NCI-H187 (cell line): ENCODE results near the gene MTHFS.

Experiments
- DNase-seq, 2 experiments: peaks; one replicate each; lab custom pipeline; 2025; lab: John Stamatoyannopoulos, UW

The MTHFS gene

GRCh38 chr15:79874242-79874641, 22.6 kb downstream of the MTHFS start:
- no peak for DNase-seq

- no peak for DNase-seq
Measured at GRCh38 chr15:79872358-79873017, 24.3 kb downstream of the MTHFS start.

DNA sequence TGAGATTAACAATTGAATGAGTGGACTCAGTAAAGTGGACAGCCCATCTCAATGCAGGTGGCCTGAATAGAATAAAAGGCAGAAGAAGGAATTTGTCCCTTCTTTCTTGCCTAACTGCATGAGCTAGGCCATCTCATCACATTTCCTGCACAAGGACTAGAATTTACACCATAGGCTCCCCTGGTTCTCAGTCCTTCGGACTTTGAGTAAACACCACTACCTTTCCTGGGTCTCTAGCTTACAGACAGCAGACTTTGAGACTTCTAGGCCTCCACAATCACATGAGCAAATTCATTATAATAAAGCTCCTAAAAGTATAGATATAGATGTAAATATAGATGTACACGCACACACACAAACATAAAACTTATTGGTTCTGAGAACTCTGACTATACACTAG, 28.3 kb downstream of the MTHFS start:
- DNase-seq = no peak

GRCh38 chr15:79863886-79864285, 32.9 kb downstream of the MTHFS start:
- DNase-seq = no peak

DNA sequence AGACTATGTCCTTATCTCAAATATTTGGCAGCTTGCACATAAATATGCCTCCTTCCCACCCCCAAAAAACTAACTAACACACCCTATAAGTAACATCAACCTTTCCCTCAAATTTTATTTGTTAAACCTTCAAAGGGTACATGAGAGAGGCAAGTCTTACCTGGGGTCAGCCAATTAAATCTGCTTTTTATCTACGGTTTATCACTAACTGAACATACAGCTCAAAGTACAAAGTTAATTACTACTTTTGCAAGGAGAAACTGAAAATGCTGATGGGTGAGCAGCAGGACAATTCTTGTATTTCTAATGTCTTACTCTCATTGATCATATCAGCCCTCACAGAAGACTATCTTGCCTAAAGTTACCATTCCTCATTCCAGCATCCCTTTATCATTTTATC, 34.6 kb downstream of the MTHFS start:
- no peak for DNase-seq

- no peak for DNase-seq
Measured at GRCh38 chr15:79860661-79861060, 36.2 kb downstream of the MTHFS start.

- DNase-seq = no peak
Measured at GRCh38 chr15:79858469-79858868, 38.3 kb downstream of the MTHFS start.

DNA sequence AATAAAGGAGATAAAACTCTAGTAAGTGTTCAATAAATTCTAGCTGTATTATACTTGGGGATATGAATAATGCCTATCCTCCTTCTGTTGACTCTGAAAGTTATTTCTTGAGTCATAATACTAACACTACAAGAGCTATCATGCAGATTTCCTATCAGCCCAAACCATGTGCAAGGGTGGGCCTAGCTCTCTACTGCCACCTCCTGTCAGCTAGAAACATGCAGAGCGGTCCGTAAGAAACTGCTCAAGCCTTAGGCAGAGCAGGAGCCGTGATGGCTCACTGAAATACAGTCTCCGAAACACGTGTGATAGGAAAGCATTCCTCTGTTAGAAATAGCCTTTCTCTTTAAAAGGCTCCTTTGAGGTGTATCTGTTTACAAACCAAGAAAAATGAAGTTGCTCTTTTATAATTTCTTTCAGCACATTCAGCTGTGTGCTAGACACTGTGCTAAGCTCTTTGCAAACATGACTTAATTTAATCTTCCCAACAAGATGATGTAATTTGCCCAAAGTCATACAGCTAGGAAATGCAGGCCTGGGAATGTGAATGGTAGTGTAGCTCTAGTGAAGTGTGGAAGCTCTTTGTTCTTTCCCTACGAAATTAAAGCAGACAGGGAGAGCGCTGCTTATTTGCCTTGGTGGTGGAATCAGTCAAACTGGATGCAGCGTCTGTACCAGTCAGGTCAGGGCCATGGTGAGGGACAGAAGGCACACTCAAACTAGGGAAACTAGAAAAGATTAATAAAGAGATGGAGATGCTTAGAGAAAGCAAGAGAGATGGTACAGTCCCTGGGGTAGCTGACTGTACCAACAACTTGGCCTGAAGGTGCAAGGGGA, 43.1 kb downstream of the MTHFS start:
- DNase-seq = peak in 1 of 2 experiments; percentile 12

DNA sequence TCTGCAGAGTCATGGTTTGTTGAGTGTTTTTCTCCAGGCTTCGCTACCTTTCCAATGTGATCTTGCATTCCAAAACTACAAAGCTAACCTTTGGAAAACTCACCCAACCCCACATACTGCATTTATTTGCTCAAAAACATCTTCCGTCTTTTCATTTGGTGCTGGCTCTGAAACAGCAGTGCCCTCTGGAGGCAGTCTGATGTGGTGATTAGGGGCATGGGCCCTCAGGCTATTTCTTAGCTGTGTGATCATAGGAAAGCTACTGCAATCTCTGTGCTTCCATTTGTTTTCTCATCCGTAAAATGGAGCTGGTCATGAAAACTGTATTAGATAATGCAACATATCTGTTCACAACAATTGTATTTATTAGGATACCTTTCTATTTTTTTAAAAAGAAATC, 47.0 kb downstream of the MTHFS start:
- no peak for DNase-seq

- no peak for DNase-seq
Measured at GRCh38 chr15:79846539-79846938, 50.3 kb downstream of the MTHFS start.

DNA sequence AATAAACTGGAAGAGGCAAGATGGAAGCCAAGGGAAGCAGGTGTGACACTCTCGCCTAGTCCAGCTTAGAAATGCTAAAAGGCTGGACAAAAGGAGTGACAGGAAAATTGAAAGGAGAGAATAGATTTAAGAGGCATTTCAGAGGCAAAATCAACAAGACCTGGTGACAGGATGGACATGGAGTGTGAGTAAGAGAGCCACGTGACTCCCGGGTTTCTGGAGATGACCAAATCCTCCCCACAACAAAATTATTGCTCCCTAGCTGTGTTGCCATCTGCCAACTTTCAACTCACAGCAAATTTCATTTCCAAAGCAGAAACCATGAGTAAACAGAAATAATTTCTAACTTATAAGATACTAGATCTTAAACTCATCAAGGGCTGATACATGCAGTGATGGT, 52.6 kb downstream of the MTHFS start:
- DNase-seq = no peak

- no peak for DNase-seq
Measured at GRCh38 chr15:79837846-79838245, 59.0 kb downstream of the MTHFS start.

- peak; percentile 57 to 82 for DNase-seq
Measured at GRCh38 chr15:79834495-79834894, 62.3 kb downstream of the MTHFS start.

DNA sequence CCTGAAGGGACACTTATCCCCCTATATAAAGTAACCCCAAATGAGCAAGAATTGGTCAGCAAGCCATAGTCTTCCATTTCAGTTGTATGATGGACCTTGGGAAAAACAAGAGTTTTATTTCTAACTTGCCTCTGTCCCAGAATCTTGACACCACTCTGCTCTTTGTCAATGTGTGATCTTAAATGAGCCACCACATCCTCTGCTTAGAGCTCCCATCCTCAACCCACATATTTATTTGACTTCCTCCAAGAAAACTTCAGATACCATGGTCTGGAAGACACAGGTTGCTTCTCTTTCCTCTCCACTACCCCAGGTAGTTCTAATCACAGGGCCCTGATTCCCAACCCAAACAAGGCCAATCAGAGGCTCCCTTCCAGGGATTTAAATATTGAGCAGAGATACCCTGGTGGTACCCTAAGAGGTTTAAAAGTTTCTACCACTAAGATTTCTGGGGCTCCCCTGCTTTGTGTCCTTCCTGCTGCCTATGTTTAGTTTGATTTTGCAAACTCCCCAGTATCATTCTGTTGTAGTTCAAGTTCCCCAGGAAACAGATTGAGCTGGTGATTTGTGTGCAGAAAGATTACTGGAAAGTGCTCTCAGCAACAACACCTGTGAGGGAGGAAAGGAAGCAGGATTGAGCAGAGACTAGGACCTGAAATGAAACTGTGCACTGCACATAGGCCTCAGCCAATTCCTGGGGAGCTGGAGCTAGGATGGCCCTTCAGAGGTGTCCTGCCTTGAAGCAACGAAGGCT, 64.3 kb downstream of the MTHFS start:
- DNase-seq = no peak

GRCh38 chr15:79831604-79832003, 65.2 kb downstream of the MTHFS start:
- no peak for DNase-seq

DNA sequence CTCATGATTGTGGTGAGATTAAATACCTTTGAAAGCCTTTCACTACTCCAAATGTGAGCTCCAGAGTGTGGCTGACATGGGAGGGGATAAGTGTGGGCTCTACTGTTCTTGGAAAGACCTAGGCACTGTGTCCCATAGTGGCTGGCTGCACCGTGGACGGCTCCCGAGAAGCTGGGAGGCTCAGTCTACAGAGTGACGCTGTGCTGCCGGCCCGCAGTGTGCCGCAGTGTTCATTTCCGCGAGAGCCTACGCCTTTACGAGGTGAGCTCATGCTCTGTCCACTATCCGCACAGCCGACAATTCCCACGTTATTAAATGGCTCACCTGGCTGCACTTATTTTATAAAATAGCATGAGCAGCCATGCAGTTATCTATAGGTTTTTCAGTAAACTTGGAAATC, 66.9 kb downstream of the MTHFS start:
- no peak for DNase-seq

GRCh38 chr15:79828447-79828846, 68.4 kb downstream of the MTHFS start:
- no peak for DNase-seq

DNA sequence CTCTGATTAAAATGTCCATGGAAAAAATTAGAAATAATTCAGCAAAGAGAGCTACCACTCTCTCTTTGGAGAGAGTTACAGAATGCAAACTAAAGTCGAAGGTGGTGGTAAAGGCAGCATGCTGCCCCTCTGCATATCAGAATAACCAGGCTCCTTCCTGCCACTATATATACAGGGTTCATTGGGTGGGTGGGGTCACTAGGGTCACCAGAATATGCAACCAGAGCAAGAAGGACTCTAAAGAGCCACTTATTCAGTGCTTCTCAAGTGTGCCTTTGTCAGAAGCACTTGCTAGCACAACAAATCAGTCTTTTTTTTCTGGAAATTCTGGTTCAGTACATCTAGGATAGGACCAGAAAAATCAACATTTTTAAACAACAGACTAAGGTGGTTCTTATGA, 70.0 kb downstream of the MTHFS start:
- DNase-seq = no peak

- DNase-seq = no peak
Measured at GRCh38 chr15:79824136-79824701, 72.6 kb downstream of the MTHFS start.

DNA sequence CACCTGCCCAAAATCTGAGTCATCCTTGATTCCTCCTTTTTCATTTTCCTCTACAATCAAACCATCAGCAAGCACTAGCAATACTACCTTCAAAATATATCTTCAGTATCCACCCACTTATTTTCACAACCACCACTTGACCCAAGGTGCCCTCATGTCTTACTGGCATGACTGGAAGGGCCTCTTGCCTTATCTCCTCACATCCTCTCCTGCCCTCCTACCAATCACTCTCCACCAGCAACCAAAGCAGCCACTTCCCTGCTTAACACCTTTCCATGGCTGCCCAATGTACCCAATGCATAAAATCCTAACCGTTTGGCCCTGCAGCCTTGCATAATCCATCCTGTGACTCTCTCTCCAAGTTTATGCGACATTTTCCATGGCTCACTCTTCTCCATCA, 76.0 kb downstream of the MTHFS start:
- DNase-seq = no peak

DNA sequence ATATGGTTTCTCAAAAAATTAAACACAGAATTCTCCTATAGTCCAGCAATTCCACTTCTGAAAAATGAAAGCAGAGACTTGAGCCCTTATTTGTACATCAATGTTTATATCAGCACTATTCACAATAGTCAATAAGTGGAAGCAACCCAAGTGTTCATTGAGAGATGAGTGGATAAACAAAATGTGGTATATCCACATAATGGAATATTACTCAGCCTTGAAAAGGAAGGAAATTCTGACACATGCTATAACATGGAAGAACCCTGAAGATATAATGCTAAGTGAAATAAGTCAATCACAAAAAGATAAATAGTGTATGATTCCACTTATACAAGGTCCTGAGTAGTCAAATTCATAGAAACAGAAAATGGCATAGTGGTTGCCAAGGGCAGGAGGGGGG, 76.6 kb downstream of the MTHFS start:
- no peak for DNase-seq

GRCh38 chr15:79816571-79816970, 80.2 kb downstream of the MTHFS start:
- DNase-seq = no peak

DNA sequence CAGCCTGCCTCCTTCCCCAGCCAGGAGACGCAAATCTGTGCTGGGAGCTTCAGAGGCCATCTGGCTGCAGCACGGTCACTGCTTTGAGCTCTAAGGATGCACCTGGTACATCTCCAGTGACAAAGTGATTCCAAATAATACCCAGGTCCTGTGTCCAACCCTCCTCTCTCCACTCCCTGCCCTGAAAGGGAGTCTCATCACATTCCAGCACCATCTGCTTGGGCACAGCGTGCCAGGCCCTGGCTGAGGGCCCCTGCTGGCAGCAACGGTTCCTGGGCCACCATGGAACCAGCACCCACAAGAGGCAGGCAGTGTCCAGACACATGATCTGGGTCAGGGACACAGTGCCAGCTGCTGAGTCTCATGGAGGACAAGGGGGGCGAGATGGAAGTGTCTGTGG, 81.3 kb downstream of the MTHFS start:
- no peak for DNase-seq
